Nephron progenitor cell (in vitro differentiated cells): ENCODE measurements around the gene ATP6AP2.

ENCODE experiments used
- DNase-seq: peaks from one replicate; pipeline ENCODE4 v3.0.0; 2021
- H3K27ac Mint-ChIP-seq: 2 replicates; pipeline ENCODE4 v1.8.0; 2021; ENCODE audit warnings: mild to moderate bottlenecking, moderate library complexity, mixed read lengths
- H3K27me3 Mint-ChIP-seq: 2 replicates; pipeline ENCODE4 v1.8.0; 2021; ENCODE audit warnings: mild to moderate bottlenecking, low read depth, mixed read lengths; ENCODE audit not compliant: poor library complexity
- H3K36me3 Mint-ChIP-seq: 2 replicates; pipeline ENCODE4 v1.8.0; 2021; ENCODE audit warnings: low read depth, mixed read lengths
- H3K4me1 Mint-ChIP-seq: 2 replicates; pipeline ENCODE4 v1.8.0; 2021; ENCODE audit warnings: mixed read lengths
- H3K4me3 Mint-ChIP-seq: 2 replicates; pipeline ENCODE4 v1.8.0; 2021; ENCODE audit warnings: mild to moderate bottlenecking, moderate library complexity, mixed read lengths
- H3K9me3 Mint-ChIP-seq: 2 replicates; pipeline ENCODE4 v1.8.0; 2021; ENCODE audit warnings: mild to moderate bottlenecking, moderate library complexity, mixed read lengths
- CTCF ChIP-seq: fragments of 200-600 bp; sonication (generic); IDR thresholded peaks from 2 replicates; pipeline ENCODE4 v1.5.0; 2021; ENCODE audit warnings: antibody characterized with exemption

Gene ATP6AP2

GRCh38 chrX:40653535-40653934 lies 72.8 kb downstream of the ATP6AP2 start:
- Mint-ChIP-seq H3K4me1 (no peaks in the 10 kb centered on the region), H3K27ac (no peak overlapping the region), H3K27me3 (no peaks in the 10 kb centered on the region), H3K9me3 (no peaks in the 10 kb centered on the region), H3K4me3 (no peak overlapping the region), H3K36me3 (no peaks in the 10 kb centered on the region)
- no peak for TF ChIP-seq CTCF
- DNase-seq = no peak
